HL-60 (cell line): ENCODE data around the gene SLC17A1.

Source experiments
- DNase-seq, 2 experiments: peaks; one replicate each; pipeline ENCODE4 v3.0.0-alpha.2; 2010 to 2020; ENCODE audit warnings: low read depth in 1 of 2, low spot score in 1 of 2
- H3K27ac ChIP-seq: fragments of 250-450 bp; sonication (Bioruptor Pico); replicated peaks from 2 replicates; pipeline ENCODE4 v1.5.1; 2020; ENCODE audit warnings: mild to moderate bottlenecking, moderate library complexity
- H3K27me3 ChIP-seq: fragments of 250-450 bp; sonication (Bioruptor Pico); 2 replicates; pipeline ENCODE4 v1.5.1; 2021; ENCODE audit warnings: mild to moderate bottlenecking, moderate library complexity; ENCODE audit not compliant: insufficient read depth, poor library complexity, severe bottlenecking
- H3K4me3 ChIP-seq: replicated peaks from 2 replicates; pipeline ENCODE4 v1.5.1; 2011; ENCODE audit warnings: mild to moderate bottlenecking, control low read depth, low read length; ENCODE audit not compliant: insufficient read depth
- CTCF ChIP-seq: IDR thresholded peaks from one replicate; pipeline ENCODE4 v1.5.1; 2011; ENCODE audit warnings: low read length, control low read depth, inconsistent platforms; ENCODE audit not compliant: insufficient read depth
- GABPA ChIP-seq: IDR thresholded peaks from 2 replicates; pipeline ENCODE4 v1.6.1; 2012; ENCODE audit warnings: low read depth
- POLR2AphosphoS5 ChIP-seq: IDR thresholded peaks from 2 replicates; pipeline ENCODE4 v1.6.1; 2012; ENCODE audit warnings: low read depth
- SPI1 ChIP-seq: IDR thresholded peaks from 2 replicates; pipeline ENCODE4 v1.6.1; 2012; ENCODE audit warnings: low read depth, mild to moderate bottlenecking, borderline replicate concordance
- TF ChIP-seq, protein P1 (sequence below): IDR thresholded peaks from 2 replicates; pipeline ENCODE4 v1.6.1; 2012; ENCODE audit warnings: low read depth; ENCODE audit not compliant: insufficient replicate concordance

SLC17A1 gene

DNA sequence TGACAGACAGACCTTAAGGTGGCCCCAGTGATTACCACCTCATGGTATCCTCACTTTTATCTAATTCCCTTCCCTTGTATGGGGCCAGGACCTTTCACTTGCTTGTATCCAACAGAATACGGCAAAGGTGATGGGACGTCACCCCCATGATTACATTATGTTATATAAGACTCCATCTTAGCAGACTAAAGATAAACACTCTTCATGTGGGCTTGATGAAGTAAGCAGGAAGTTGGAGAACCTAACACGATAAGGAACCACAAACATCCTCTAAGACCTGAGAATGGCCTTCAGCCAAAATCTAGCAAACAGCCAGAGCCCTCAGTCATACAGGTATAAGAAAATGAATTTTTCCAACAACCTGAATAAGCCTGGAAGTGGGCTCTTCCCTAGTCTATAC, 34.2 kb upstream of the SLC17A1 start:
- TF ChIP-seq GABPA, result no peak
- TF ChIP-seq, protein P1, sequence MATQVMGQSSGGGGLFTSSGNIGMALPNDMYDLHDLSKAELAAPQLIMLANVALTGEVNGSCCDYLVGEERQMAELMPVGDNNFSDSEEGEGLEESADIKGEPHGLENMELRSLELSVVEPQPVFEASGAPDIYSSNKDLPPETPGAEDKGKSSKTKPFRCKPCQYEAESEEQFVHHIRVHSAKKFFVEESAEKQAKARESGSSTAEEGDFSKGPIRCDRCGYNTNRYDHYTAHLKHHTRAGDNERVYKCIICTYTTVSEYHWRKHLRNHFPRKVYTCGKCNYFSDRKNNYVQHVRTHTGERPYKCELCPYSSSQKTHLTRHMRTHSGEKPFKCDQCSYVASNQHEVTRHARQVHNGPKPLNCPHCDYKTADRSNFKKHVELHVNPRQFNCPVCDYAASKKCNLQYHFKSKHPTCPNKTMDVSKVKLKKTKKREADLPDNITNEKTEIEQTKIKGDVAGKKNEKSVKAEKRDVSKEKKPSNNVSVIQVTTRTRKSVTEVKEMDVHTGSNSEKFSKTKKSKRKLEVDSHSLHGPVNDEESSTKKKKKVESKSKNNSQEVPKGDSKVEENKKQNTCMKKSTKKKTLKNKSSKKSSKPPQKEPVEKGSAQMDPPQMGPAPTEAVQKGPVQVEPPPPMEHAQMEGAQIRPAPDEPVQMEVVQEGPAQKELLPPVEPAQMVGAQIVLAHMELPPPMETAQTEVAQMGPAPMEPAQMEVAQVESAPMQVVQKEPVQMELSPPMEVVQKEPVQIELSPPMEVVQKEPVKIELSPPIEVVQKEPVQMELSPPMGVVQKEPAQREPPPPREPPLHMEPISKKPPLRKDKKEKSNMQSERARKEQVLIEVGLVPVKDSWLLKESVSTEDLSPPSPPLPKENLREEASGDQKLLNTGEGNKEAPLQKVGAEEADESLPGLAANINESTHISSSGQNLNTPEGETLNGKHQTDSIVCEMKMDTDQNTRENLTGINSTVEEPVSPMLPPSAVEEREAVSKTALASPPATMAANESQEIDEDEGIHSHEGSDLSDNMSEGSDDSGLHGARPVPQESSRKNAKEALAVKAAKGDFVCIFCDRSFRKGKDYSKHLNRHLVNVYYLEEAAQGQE, result no peak
- no peak for TF ChIP-seq POLR2AphosphoS5
- no peak for TF ChIP-seq CTCF
- TF ChIP-seq SPI1, result no peak
- H3K27ac ChIP-seq, result no peak overlapping the region
- DNase-seq, result no peak
- H3K4me3 ChIP-seq, result no peak overlapping the region
- no peaks in the 10 kb centered on the region for H3K27me3 ChIP-seq

- TF ChIP-seq CTCF, result no peak
- TF ChIP-seq GABPA, result no peak
- TF ChIP-seq, protein P1, result no peak
- no peak for TF ChIP-seq POLR2AphosphoS5
- no peak for TF ChIP-seq SPI1
- Histone ChIP-seq H3K27ac (no peak overlapping the region), H3K4me3 (no peak overlapping the region), H3K27me3 (no peaks in the 10 kb centered on the region)
- no peak for DNase-seq
Measured at GRCh38 chr6:25863360-25863759, 31.5 kb upstream of the SLC17A1 start.

DNA sequence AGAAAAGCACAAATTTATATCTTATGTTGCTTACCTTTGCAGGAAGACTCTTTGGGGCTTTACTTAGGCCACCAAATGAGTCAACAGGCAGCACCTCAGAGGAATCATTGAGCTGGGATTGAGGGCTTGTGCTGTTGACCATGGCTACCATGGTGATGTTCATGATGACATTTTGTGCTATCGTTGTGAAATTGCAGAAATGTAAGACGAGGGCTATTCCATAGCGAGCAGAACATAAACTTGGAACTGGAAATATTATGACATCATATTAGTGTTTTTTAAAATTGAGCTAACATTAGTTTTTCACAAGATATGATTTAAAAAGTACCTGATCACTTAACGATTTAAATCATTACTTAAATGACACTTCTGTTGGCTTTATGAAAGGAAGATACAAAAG, 30.3 kb upstream of the SLC17A1 start:
- DNase-seq, result no peak
- H3K27me3 ChIP-seq, result no peaks in the 10 kb centered on the region
- no peak for TF ChIP-seq POLR2AphosphoS5
- no peak for TF ChIP-seq CTCF
- no peak for TF ChIP-seq GABPA
- no peak for TF ChIP-seq SPI1
- TF ChIP-seq, protein P1, result no peak

More for the DNA sequence above, 30.3 kb upstream of the SLC17A1 start:
- H3K4me3 ChIP-seq, result no peak overlapping the region
- no peak overlapping the region for H3K27ac ChIP-seq
